HG03280 (cell line): Measurements from ENCODE around the gene NACC2.

Source experiments
- ATAC-seq: cut with Tn5 transposase; IDR thresholded peaks from one replicate; pipeline ENCODE4 v1.9.1; 2021; ENCODE audit warnings: mild to moderate bottlenecking, moderate library complexity; ENCODE audit not compliant: unreplicated experiment

The NACC2 gene

DNA sequence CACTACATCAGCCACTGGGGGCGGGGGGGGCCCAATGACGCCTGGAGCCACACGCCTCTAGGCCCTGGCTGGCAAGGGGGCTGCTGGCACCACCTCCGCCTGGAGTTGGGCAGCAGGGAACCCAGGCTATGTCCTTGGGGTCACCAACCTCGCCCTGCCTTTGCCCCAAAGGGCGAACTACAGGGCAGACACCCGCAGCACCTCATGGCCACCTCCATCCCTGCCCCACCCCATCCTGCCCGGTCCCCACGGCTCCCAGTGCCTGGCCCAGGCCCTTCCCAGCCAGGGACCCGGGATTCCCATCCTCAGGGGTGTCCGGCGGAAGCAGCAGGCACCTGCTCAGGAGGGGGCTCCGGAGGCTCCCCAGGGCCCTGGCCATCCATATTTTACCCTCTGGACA lies 37.0 kb downstream of the NACC2 start:
- no peak for ATAC-seq

DNA sequence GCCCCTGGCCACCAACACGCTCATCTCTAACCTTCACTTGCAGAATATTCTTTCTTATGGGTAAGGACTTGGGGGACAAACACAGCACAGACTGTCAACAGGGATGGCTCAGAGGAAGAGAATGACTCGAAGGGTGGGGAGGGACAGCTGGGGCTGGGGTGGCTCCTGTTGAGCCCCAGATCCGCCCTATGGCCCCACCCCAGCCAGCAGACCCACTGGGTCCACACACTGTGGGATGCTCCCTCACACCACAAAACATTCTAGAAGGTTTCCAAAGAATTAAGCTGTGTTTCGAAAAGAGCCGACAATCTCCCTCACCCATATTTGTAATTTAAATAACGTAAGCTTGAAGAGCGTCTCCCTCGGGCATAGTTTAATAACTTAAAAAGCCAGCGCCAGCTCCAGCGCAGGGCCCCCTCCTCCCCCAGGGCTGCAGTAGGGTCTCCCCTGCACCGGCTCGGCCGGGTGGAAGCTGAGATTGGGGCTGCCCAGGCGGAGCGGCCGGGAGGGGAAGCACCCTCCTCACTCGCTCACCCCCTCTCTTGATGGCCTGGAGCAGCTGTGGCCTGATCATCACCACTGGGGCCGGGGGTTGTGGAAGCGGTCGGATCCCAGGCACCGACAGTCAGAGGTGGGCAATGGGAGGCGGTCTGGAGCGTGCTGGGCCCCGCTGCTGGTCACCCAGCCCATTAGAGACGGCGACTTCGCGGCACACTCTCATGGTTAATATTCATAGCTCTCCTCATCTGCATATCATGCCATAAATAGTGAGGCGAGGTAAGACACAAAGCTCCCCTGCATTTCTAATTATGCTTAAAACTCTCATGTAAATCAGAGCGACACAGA lies 37.6 kb downstream of the NACC2 start:
- ATAC-seq, result no peak

DNA sequence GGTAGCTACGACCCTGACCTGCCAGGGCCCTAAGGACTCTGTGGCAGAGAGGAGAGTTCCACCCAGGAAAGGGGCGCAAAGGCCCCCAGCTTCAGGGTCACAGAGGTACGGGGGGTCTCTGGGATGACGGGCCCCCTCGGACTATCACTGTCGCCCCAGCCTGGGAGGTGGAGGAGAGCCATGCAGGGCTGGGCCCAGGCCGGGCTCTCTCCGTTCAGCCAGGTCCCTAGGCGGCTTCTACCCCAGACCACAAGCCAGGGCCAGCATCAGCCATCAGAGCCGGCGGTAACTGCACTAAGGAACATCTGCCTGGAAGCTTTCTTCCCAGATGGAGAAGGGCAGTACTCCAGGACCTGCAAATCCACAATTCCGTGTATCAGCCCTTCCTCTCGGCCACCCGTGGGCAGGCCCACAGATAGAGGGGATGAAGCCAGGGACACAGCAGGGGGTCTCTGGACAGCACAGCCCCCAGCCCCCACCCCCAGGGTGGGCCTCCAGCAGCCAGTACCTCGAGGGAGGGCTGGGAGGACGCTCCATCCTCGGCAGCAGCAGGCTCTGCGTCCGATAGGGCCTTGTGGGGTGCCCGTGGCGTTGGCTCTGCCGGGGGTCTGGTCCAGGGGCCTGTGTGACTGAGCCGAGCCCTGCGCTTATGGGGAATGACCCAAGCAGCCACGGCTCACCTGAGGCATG lies 38.4 kb downstream of the NACC2 start:
- ATAC-seq, result no peak

DNA sequence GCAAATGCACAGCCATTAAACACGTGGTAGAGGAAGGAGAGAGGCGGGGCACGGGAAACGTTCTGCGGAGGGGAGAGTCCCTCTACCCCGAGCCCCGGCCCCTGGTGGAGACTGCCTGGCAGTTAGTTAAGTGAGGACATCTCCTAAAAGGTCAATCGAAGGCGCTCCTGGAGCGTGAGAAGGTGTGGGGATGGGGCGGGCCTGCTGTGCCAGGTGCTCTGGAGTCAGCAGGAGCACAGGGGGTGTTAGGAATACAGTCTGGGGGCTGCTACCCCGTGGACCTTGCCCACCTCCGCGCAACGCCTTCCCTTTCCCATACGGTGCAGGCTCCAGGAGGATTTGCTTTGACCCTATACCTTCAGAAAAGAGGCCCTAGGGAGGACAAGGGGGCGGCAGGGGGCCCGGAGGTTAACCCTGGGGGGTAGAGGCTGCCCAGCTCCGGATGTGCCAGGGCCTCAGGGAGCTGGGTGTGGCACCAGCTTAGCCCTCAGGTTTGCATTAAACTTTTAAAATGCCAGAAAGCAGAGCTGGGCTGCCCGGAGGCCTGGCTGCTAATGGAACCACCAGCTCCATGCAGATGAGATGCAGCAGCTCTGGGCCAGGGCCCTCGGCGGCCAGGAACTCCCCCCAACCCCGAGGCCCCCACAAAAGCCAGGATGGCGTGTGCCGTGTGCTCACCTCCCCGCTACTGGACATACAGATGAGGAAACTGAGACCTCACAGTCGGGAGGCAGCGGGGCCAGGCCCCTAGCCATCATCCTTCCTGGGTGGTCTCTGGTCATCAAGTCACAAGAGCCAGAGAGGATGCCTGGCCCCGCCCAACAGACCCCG lies 39.2 kb downstream of the NACC2 start:
- no peak for ATAC-seq

DNA sequence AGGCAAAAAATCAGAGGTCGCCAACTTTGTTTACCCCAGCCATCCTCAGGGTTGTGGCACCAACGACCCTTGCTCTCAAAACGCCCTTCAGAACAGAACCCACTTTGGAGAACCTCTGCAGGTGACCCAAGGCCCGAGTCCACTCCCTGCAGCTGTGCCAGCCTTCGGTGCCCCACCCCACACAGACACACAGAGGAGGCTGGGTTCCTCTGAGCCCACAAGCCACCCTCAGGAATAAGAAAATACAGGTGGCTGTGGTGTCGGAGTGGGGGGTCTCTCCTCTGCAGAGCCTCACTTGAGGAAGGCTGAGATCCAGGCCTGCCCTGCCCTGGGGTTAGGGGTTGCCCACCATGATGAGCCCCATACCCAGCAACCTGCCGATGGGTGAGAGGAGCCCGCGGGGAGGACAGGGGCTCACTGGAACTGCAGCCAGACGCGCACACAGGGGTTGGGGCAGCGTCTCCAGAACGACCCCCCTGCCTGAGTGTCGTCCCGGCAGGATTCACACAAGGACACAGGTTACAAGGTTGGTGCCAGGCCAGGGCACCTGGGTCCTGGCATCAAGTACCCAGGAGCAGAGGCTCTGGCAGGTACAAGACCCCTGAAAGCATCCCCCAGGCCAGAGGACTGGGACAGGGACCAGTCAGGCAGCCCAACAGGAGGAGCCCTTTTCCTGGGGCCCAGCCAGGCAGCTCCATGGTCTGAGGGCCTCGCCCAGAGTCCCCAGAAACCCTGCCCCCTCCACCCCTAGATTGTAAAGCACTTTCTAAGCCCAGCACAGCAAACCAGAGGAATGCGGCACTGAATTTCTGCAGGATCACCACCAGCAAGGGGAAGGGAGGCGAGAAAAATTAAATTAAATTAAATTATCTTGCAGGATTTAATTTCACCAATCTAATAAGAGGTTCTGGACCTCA lies 40.0 kb downstream of the NACC2 start:
- ATAC-seq, result no peak

DNA sequence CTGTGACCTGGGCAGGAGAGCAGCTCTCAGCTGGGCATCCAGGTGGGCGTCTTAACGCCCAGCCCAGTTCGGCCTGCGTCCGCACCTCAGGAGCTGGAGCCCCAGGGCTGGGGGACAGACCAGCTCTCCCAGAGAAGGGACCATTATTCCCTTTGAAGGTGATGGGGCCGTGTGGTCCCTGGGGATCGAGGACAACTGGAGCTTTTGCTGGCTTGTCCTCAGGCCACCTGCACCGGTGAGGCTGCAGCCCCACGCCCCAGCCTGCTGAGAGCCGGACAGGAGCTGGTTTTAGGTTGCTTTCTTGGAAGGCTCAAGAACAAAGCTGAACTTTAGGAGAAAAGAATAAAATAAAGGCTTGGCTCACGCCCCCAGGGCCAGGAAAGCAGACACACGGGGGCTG lies 40.9 kb downstream of the NACC2 start:
- no peak for ATAC-seq

DNA sequence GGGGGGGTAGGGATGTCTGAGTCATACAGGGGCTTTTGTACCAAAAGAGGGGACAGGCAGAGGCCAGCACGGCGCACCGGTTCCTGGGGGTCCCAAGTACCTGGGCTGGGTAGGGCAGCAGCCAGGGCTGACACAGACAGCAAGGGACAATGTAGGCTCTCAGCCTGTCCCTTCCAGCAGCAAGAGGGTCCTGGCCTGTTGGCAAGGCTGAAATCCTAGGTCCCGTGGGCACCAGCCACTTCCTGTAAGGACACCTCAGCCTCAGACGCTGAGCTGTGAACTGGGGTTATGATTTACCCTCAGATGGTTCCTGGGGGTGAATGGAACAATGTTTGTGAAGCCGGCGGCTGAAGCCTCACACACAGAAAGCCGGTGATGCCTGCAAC lies 41.3 kb downstream of the NACC2 start:
- no peak for ATAC-seq

DNA sequence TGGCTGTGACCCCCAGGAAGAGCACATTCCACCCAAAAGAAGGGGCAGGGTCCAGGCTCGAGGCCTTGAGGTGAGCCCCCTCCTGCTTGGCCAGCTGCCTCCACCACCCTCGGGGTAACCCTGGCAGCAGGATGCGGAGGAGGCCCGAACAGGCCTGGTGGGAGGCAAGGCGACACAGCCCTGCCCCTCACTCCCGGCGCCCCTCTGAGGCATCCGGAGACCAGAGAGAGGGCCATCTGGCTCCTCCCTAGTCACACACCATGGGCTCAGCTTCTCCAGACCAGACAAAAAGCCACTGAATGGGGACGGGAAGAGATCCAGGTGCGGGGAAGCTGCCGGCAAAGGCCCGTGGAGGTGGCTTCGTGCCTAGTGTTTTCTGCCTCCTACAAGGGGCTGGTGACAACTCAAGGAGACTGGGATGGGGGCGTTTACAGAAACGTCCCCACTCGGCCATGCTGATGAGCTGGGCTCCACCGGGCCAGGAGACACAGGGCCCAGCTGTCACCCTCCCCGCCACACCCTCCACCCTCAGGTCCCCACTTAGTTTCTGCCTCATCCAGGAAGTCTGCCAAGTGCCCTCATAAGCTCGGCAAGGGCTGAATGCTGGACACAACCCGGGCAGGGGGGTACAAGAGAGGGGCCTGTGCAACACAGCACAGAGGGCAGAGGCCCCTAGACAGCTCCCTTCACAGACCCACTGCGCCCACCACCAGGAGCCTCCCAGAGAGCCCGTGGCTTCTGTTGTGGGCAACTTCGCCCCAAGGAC lies 41.9 kb downstream of the NACC2 start:
- ATAC-seq, result no peak

DNA sequence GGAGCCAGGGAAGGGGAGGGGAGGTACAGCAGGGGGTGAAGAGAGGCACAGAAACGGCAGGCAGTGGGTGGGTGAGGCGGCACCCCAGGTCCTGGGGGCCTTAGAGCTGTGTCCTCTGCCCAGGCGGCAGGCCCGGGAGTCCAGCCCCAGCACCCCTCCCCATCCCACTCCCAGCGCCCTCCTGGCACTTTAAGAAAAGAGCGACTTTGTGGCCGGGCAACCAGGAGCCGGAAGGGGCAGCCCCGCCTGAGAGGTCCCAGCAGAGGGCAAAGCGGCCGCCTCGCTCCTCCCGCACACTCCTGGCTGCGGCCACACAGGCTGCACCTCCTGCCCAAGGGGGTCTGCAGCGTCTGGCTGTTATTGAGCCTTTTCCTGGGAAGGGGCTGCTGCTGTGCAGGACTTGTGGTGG lies 42.6 kb downstream of the NACC2 start:
- ATAC-seq, result no peak

DNA sequence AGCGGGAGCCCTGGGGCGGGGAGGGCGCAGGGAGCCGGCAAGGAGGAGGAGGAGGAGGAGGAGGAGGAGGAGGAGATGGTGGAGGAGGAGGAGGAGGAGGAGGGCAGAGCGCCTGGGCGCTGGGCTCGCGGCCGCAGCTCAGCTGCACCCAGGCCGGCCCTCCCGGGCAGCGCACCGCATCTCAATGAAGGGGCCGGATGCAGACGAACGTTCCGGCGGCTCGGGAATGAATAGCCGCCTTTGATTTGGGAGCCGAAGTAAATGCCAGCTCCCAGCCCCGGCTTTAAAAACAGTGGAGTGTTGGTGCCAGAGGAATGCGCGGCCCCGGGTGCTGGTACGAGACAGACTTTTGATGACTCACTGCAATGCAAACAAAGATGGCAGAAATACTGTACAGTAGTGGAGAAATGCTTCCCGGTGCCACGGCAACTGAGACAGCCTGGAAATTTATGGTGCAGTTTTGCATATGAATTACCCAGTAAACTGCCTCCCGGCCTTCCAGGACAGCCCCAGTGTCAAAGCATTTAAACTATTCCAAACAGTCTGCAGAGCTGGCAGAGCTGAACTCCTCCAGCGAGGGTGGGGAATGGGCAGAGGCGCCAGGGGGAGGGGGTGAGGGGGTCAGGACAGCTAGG lies 43.1 kb downstream of the NACC2 start:
- ATAC-seq, result no peak

DNA sequence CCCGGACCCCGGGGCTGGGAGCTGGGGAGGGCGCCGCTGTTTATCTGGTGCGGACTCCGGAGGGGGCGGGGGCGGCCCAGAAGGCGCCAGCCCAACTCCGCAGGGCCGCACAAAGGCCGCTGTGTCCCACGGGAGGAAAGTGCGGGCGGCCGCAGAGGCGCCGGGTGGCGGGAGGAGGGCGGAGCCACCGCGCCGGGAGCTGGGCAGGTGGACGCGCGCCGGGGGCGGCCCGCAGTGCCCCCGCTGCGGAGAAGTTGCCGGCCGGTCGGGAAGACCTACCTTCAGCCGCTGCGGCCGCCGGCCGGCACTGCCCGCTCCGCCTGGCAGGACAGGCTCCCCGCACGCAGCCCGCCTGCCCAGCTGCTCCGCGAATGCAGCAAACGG lies 43.6 kb downstream of the NACC2 start:
- no peak for ATAC-seq

DNA sequence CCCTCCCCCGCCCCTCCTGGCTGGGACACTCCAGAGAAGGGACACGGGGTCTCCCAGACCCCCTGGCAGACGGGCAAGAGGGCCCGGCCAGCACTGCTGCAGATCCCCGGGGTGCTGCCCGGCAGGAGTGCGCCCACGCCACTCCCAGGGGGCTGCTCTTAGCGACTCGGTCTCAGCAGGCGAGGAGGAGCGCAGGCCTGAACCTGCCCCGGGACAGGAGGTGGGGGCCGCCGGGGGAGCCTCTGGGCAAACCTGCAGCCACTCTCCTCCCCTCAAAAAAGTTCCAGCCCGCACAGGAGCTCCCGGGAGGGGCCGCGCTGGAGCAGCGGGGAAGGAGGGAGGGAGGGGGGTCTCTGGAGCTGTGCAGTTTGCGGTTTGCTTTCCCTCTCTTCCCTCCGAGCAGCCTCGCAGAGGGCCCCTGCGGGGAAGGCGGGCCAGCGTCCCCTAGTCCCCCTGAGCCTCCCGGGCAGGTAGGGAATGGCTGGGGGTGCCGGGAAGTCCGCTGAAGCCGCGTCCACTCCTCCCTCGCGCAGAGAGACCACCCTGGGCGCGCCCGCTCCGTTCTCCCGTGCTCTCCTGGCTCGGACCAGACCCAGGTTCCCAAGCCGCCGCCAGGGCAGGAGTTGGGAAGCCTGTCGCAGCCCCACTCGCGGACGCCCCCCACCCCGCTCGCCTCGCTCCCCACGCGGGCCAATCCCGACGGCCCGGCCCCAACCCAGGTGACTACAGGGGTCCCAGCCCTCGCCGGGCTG lies 44.2 kb downstream of the NACC2 start:
- no peak for ATAC-seq

DNA sequence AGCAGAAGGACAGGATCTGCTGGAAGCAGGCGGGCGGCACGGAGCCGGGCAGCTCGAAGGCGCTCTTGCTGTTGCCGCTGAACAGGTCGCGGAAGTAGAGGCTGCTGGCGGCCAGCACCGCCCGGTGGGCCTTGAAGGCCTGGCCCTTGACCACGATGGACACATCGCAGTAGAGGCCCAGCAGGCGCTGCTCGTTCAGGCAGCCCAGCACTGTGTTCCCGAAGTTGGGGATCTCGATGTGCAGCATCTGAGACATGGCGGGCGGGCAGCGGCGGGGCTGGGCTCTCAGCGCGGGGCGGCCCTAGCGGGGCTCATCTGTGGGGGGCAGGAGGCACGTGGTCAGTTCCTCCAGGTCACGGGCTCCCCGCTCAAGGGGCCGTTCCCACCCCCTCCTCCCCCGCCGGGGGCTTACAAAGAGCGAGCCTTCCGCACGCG lies 44.8 kb downstream of the NACC2 start:
- no peak for ATAC-seq

DNA sequence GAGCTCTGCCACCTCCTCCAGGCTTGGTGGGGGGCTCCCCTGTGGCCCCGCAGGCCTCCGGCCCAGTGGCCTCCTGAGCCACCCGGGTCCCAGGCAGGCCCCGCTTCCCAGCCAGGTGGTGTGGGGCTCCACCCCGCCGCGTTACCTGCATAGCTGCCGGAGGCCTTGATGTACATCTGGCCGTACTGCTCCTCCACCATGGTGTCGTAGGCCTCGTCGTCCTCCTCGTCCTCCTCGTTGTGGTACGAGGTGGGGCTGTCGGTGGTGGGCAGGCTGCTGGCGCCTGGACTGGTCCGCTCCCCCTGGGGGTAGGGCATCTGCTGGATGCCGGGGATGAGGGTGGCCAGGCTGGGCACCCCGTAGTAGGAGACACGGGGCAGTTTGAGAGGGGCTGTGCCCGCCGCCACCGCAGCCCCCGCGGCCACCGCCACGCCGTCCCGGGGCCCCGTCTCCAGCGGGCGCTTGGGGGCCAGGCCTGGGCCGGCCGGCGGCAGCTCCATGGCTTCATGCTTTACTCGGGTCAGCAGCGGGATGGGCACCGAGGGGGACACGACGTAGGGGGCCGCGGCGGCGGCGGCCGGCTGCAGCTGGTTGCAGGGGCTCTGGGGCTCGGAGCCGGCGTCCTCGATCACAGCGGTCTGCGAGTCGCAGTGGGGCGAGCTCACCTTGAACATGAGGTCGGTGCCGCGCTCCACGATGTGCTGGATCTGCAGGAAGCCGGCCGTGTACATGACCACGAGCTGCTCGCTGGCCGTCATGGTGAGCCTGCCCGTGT lies 45.4 kb downstream of the NACC2 start:
- ATAC-seq, result no peak

DNA sequence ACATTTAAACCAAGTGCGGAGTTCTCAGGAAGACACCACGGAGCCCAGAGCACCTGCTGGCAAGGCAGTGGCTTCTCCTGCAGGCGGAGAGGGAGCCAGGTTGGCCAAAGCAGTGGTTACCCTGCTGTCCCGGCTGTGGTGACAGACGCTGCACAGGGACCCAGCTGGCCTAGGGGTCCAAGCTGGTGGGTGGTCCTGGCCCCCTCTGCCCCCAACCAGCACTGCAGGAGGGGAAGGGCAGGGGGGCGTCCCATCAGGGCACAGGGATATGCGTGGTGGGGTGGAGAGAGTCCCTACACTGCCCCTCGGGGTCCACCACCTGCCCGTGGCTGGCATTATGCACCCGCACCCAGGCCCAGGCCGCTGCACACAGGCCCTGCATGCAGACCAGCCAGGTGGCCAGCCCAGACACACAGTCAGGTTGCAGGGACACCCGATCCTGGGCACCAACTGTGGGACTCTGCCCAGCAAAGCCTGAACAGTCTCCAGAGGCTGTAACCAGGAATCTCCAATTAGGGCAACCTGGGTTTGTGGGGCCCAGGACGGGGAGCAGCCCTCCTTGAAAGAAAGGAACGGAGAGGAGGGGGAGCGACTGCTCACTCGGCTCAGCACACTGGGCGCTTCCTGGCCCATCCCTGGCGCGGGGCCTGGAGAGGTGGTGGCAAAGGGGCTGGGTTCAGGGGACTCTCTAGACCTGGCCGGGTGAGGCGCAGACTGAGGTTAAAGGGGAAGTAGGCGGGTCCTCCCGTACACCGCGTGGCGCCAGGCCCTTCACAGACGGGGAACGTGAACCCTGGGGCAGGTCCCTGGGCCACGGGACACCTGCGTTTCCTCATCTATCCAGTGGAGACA lies 46.3 kb downstream of the NACC2 start:
- ATAC-seq, result no peak

DNA sequence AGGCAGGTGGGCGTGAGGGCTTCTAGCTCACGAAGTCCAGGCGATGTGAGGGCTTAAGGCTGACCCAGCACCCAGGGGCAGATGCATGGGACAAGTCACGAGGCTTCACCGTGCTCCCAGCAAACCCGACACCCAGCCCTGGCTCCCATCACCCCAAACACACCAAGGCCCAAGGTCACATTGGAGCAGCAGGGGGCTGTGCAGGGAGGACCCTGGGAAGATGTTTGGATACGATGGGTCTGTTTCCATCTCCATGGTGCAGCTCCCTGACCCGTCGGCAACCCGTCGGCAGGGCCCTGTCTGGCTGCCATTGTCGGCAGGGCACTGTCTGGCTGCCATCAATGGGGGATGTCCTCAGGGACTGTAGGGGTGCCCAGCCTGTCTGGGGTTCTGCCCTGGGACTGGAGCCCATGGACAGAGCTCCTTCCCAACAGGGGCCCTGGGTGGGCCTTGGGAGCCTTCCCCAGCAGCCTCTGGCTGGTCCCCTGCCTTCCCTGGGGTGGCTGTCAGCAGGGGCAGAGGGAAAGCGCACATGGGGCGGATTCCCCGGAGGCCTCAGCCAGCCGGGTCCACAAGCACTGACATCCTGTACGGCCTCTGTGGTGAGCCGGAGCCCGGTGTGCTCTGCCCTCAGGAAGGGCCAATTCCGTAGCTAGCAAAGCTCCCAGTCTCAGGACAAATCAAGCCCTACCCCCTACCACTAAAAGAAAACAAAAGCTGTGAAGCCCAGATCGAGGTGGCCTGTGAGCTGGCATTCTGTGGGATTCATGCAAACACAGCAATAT lies 47.1 kb downstream of the NACC2 start:
- ATAC-seq, result no peak
